Activated T-cell treated with anti-CD3 and anti-CD28 coated beads for 4 hours (primary cell): ENCODE measurements around the gene H1-8.
"Not testable (repeated sequence)": the region's sequence is repeated elsewhere in the genome, so short reads cannot be mapped to it uniquely, and the experiment has no call there.

Experiments
- DNase-seq: peaks from one replicate; pipeline ENCODE4 v3.0.0-alpha.2; 2020

Gene H1-8

GRCh38 chr3:129535075-129535474 is 7.9 kb upstream of the H1-8 start:
- DNase-seq, result no peak

GRCh38 chr3:129536374-129536667 is 6.7 kb upstream of the H1-8 start:
- DNase-seq, result no peak

- DNase-seq, result no peak
These were observed 6.2 kb upstream of the H1-8 start for GRCh38 chr3:129536804-129537203.

- no peak for DNase-seq
These were observed 3.8 kb upstream of the H1-8 start for GRCh38 chr3:129539206-129539605.

- no peak for DNase-seq
These were observed 2.0 kb upstream of the H1-8 start for GRCh38 chr3:129540776-129541516.

DNA sequence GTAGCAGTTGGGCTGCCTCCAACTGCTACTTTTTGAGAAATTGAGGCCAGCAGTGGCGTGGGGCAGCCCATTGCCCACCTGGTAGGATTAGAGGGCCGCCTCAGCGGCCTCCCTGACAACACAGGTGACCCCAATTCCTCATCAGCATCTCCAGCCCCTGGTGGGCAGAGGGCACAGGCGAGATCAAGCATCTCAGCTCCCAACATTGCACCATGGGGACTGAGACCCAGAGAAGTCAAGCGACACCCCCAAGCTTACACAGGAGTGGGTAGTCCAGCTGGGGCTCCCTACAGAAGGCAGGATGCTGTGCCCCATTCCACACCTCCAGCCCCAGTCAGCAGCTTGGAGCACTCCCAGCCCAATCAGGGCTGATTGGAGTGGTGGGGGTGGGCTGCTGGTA is 228 bp upstream of the H1-8 start:
- no peak for DNase-seq

GRCh38 chr3:129543999-129544398 is 1.0 kb downstream of the H1-8 start:
- DNase-seq, result no peak

GRCh38 chr3:129545951-129546350 is 3.0 kb downstream of the H1-8 start:
- not testable (repeated sequence) for DNase-seq

DNA sequence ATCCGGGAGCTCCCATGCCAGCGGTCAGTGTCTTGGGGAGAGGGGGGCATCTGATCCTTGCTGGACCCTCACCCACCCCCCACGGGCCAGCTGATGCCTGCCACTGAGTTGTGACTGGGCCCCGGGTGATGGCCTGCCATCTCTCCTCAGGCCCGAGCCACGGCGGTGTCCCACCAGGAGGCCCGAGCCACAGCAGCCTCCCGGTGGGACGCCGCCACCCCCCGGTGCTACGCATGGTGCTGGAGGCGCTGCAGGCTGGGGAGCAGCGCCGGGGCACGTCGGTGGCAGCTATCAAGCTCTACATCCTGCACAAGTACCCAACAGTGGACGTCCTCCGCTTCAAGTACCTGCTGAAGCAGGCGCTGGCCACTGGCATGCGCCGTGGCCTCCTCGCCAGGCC is 4.3 kb downstream of the H1-8 start:
- DNase-seq, result no peak

GRCh38 chr3:129548104-129548965 is 5.4 kb downstream of the H1-8 start:
- no peak for DNase-seq

DNA sequence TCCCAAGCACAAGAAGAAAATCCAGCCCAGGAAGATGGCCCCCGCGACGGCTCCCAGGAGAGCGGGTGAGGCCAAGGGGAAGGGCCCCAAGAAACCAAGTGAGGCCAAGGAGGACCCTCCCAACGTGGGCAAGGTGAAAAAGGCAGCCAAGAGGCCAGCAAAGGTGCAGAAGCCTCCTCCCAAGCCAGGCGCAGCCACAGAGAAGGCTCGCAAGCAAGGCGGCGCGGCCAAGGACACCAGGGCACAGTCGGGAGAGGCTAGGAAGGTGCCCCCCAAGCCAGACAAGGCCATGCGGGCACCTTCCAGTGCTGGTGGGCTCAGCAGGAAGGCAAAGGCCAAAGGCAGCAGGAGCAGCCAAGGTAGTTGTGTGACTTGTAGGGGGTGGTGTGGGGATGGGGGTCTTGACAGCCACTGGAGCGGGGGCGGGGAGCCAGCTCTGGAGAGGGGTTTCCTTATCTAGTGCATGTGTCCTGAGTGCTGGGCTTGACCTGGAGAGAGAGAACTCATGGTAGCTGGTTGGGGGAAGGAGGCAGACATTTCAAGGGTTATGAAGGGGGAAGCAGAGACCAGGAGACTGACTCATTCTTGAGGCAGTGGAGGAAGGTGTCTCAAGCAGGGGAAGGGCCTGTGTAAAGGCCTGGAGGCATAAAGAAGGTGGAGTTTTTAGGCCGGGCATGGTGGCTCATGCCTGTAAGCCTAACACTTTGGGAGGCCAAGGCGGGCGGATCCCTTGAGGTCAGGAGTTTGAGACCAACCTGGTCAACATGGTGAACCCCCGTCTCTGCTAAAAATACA is 6.2 kb downstream of the H1-8 start:
- no peak for DNase-seq

DNA sequence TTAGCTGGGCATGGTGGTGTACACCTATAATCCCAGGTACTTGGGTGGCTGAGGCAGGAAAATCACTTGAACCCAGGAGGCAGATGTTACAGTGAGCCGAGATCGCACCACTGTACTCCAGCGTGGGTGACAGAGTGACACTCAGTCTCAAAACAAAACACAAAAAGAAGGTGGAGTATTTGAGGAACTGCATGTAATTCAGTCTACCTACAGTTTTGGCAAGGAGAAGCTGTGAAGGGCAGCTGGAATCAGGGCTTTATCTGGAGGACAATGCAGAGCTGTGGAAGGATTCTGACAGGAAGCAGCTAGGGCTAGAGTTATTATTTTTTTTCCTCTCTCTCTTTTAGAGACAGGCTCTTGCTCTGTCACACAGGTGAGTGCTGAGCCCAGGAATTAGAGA is 6.8 kb downstream of the H1-8 start:
- DNase-seq, result no peak

DNA sequence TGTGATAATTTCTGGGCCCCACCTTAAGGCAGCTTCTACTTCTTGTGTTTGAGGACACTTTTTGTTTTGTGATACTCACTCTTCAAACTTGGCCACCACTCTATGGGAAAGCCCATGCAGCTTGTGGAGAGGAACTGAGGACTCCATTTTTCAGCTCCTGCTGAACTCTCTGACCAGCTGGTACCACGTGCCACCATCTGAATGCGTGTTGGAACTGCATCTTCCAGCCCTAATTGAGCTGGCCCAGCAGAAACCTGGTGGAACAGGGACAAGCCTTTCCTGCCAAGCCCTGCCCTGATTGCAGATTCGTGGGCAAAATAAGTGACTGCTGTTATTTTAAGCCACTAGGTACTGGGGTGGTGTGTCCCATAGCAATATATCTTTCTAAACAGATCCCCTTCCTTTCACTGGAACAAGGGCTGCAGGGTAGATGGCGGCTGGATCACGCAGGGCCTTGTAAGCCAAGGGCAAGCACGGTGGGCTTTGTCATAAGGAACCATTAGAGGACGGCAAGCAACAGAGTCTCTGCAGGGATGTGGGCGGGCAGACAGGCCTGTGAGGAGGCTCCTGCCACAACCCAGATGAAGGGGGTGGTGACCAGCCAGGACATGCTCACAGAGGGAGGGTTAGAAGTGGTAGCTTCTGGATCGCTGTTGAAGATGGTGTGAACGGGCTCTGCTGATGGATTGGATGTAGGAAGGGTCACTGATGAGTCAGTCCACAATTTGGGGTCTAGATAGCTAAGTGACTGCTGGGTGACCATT is 9.5 kb downstream of the H1-8 start:
- DNase-seq, result no peak

- no peak for DNase-seq
These were observed 10.2 kb downstream of the H1-8 start for GRCh38 chr3:129553171-129553570.

DNA sequence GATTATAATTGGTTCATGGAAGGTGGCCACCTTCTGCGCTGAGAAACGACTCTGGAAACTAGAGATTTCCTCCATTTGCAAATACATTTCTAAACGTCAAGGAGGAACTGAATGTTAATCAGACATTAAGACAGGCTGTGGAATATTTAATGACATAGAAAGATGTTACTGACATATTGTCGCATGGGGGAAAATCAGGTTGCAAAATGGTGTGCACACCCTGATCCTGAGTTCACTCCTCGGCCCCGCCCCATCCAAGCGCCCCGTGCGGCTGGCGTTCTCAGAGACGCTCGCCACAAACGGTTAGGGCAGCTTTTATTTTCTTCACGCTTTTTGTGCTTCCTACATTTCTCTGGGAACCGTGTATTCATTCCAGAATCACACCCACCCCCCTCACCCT is 10.7 kb downstream of the H1-8 start:
- DNase-seq, result no peak

GRCh38 chr3:129554356-129555152 is 11.6 kb downstream of the H1-8 start:
- DNase-seq, result no peak

DNA sequence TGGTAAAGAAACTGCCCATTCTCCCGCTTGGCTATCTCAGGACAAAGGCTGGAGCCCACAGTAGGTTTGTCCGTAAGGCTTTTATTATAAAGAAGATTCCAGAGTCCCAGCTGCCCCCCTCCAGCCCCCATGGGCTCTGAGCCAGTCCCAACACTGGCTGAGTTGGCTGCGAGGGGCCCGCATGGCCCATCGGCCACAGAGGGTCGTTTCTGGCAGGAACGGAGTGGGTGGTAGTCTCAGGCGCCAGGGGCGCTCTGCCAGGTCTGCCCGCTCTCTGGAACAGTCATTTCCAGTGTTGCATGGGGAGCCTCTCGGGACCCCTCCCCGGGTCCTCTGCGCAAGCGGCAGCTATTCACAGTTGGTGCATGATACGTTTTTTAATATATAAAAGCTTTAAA is 12.2 kb downstream of the H1-8 start:
- DNase-seq, result no peak

DNA sequence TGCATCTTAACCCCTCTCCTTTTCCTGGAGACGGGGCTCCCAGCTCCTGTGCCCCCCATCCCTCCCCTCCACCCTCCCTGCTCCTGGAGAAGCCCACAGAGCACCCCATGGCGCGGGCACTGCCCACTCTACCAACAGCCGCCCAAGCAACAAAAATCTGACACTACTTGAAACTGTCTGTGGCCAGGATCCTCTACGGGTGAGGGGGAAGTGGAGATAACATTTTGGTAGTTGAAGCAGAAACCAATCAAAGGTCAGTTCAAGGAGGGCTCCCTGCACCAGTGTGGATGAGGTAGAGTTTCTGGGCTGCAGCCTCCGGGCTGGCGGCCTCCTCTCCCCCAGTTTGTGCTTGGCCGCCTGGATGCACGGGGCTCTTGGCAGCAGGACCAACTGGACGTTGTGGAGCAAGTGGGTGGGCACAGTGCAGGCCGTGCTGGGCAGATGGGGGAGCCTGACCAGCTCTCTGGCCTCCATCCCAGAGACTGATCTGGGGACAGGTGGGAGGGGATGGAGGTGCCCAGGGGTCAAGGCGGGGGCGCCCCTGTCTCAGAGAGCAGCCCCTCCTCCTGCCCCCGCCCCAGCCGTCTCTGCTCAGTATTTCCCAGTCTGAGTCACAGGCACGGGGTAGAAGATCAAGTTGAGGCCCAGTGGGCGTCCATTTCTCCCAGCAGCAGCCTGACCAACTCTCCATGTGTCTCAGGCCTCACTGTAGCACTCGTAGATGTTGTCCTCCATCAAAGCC is 12.8 kb downstream of the H1-8 start:
- DNase-seq, result no peak

- no peak for DNase-seq
These were observed 13.4 kb downstream of the H1-8 start for GRCh38 chr3:129556358-129556695.

GRCh38 chr3:129556890-129557547 is 14.0 kb downstream of the H1-8 start:
- no peak for DNase-seq

DNA sequence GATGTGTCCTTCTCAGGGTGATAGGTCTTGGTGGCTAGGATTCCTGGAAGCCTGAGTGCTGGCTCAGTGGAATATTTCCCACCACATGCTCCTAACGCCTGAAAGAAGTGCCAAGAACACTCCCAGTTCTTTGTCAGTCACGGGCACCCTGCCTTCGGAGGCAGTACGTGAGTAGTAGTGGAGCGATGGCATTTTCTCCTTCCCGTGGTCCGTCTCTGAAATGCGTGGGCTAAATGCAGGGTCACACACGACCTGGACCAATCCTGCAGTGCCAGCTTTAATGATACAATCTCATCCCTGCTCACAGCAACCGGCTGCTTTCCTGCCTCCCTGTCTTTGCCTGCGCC is 14.5 kb downstream of the H1-8 start:
- no peak for DNase-seq
